Measurements from ENCODE around the gene SCLT1.

The SCLT1 gene

GRCh38 chr4:128866269-128866668 lies 227.1 kb downstream of the SCLT1 start:
- no peak for DNase-seq

- no peak for DNase-seq
These were observed 228.2 kb downstream of the SCLT1 start for GRCh38 chr4:128865132-128865531.

- peak; percentile 86 for DNase-seq
These were observed 229.8 kb downstream of the SCLT1 start for GRCh38 chr4:128863312-128864075.

GRCh38 chr4:128862608-128863311 lies 230.6 kb downstream of the SCLT1 start:
- peak; percentile 81 for DNase-seq

GRCh38 chr4:128861856-128862518 lies 231.4 kb downstream of the SCLT1 start:
- DNase-seq: no peak

GRCh38 chr4:128859887-128860677 lies 233.3 kb downstream of the SCLT1 start:
- no peak for DNase-seq

- DNase-seq: no peak
These were observed 234.3 kb downstream of the SCLT1 start for GRCh38 chr4:128858879-128859671.

GRCh38 chr4:128856246-128856645 lies 237.1 kb downstream of the SCLT1 start:
- DNase-seq: no peak

- no peak for DNase-seq
These were observed 237.7 kb downstream of the SCLT1 start for GRCh38 chr4:128855621-128856020.

GRCh38 chr4:128854433-128854832 lies 238.9 kb downstream of the SCLT1 start:
- no peak for DNase-seq

- no peak for DNase-seq
These were observed 239.6 kb downstream of the SCLT1 start for GRCh38 chr4:128853741-128854140.

GRCh38 chr4:128850252-128850651 lies 243.1 kb downstream of the SCLT1 start:
- DNase-seq: no peak

GRCh38 chr4:128848461-128848860 lies 244.9 kb downstream of the SCLT1 start:
- no peak for DNase-seq

GRCh38 chr4:128847082-128847724 lies 246.1 kb downstream of the SCLT1 start:
- DNase-seq: no peak

GRCh38 chr4:128846063-128846462 lies 247.3 kb downstream of the SCLT1 start:
- DNase-seq: no peak

GRCh38 chr4:128844931-128845330 lies 248.4 kb downstream of the SCLT1 start:
- no peak for DNase-seq

- no peak for DNase-seq
These were observed 251.9 kb downstream of the SCLT1 start for GRCh38 chr4:128841402-128841801.

- DNase-seq: no peak
These were observed 252.5 kb downstream of the SCLT1 start for GRCh38 chr4:128840711-128841318.

- no peak for DNase-seq
These were observed 255.7 kb downstream of the SCLT1 start for GRCh38 chr4:128837679-128838078.

GRCh38 chr4:128837198-128837597 lies 256.1 kb downstream of the SCLT1 start:
- no peak for DNase-seq
